Mucosa of stomach (tissue), 1 donor: ENCODE results near the gene CYP3A5.
"Not testable (repeated sequence)": the region's sequence is repeated elsewhere in the genome, so short reads cannot be mapped to it uniquely, and the experiment has no call there.

Source experiments
- H3K27me3 ChIP-seq: one replicate; pipeline ENCODE4 v1.7.0; 2013; ENCODE audit warnings: mild to moderate bottlenecking, low read length; ENCODE audit not compliant: control insufficient read depth, insufficient read depth
- H3K36me3 ChIP-seq: one replicate; pipeline ENCODE4 v1.7.0; 2013; ENCODE audit warnings: low read length; ENCODE audit not compliant: control insufficient read depth, insufficient read depth
- H3K4me1 ChIP-seq: one replicate; pipeline ENCODE4 v1.7.0; 2013; ENCODE audit warnings: mild to moderate bottlenecking, low read length; ENCODE audit not compliant: control insufficient read depth, insufficient read depth
- H3K4me3 ChIP-seq: one replicate; pipeline ENCODE4 v1.7.0; 2013; ENCODE audit warnings: low read length
- H3K9ac ChIP-seq: one replicate; pipeline ENCODE4 v1.7.0; 2013; ENCODE audit warnings: mild to moderate bottlenecking, low read length, moderate library complexity
- H3K9me3 ChIP-seq: one replicate; pipeline ENCODE4 v1.7.0; 2013; ENCODE audit warnings: mild to moderate bottlenecking, low read length, moderate library complexity; ENCODE audit not compliant: control insufficient read depth
- donor health status: Pancreatic carcinoma.

CYP3A5 gene

GRCh38 chr7:99653269-99653668, 26.5 kb downstream of the CYP3A5 start:
- H3K4me1 ChIP-seq, H3K9ac ChIP-seq, H3K36me3 ChIP-seq, H3K9me3 ChIP-seq, H3K4me3 ChIP-seq, H3K27me3 ChIP-seq: not testable (repeated sequence)

GRCh38 chr7:99652671-99653070, 27.1 kb downstream of the CYP3A5 start:
- H3K36me3 ChIP-seq = no peaks in the 10 kb centered on the region
- no peak overlapping the region for H3K9ac ChIP-seq
- no peaks in the 10 kb centered on the region for H3K27me3 ChIP-seq
- H3K4me1 ChIP-seq = no peaks in the 10 kb centered on the region
- H3K4me3 ChIP-seq = no peak overlapping the region
- no peaks in the 10 kb centered on the region for H3K9me3 ChIP-seq

- H3K36me3 ChIP-seq = no peaks in the 10 kb centered on the region
- no peaks in the 10 kb centered on the region for H3K9me3 ChIP-seq
- H3K4me3 ChIP-seq = no peak overlapping the region
- H3K9ac ChIP-seq = no peak overlapping the region
- no peaks in the 10 kb centered on the region for H3K4me1 ChIP-seq
- no peaks in the 10 kb centered on the region for H3K27me3 ChIP-seq
Measured at GRCh38 chr7:99651290-99651689, 28.5 kb downstream of the CYP3A5 start.

GRCh38 chr7:99648843-99649242, 31.0 kb downstream of the CYP3A5 start:
- Histone ChIP-seq H3K36me3 (no peaks in the 10 kb centered on the region), H3K27me3 (no peaks in the 10 kb centered on the region), H3K4me1 (no peaks in the 10 kb centered on the region), H3K9me3 (no peaks in the 10 kb centered on the region), H3K4me3 (no peak overlapping the region), H3K9ac (no peak overlapping the region)

- H3K36me3 ChIP-seq = no peaks in the 10 kb centered on the region
- no peaks in the 10 kb centered on the region for H3K4me1 ChIP-seq
- H3K4me3 ChIP-seq = no peak overlapping the region
- no peak overlapping the region for H3K9ac ChIP-seq
- H3K27me3 ChIP-seq = no peaks in the 10 kb centered on the region
- no peaks in the 10 kb centered on the region for H3K9me3 ChIP-seq
Measured at GRCh38 chr7:99645590-99645989, 34.2 kb downstream of the CYP3A5 start.

GRCh38 chr7:99644431-99644830, 35.4 kb downstream of the CYP3A5 start:
- no peaks in the 10 kb centered on the region for H3K4me1 ChIP-seq
- H3K27me3 ChIP-seq = no peaks in the 10 kb centered on the region
- no peaks in the 10 kb centered on the region for H3K36me3 ChIP-seq
- H3K9me3 ChIP-seq = no peaks in the 10 kb centered on the region
- no peak overlapping the region for H3K4me3 ChIP-seq
- no peak overlapping the region for H3K9ac ChIP-seq

GRCh38 chr7:99643464-99643863, 36.3 kb downstream of the CYP3A5 start:
- Histone ChIP-seq H3K9me3 (no peaks in the 10 kb centered on the region), H3K36me3 (no peaks in the 10 kb centered on the region), H3K4me3 (no peak overlapping the region), H3K9ac (no peak overlapping the region), H3K4me1 (no peaks in the 10 kb centered on the region), H3K27me3 (no peaks in the 10 kb centered on the region)

- Histone ChIP-seq H3K4me3 (no peak overlapping the region), H3K9ac (no peak overlapping the region), H3K36me3 (no peaks in the 10 kb centered on the region), H3K27me3 (no peaks in the 10 kb centered on the region), H3K9me3 (no peaks in the 10 kb centered on the region), H3K4me1 (no peaks in the 10 kb centered on the region)
Measured at GRCh38 chr7:99642027-99642426, 37.8 kb downstream of the CYP3A5 start.

GRCh38 chr7:99639267-99639666, 40.5 kb downstream of the CYP3A5 start:
- no peak overlapping the region for H3K9ac ChIP-seq
- H3K9me3 ChIP-seq = no peaks in the 10 kb centered on the region
- no peak overlapping the region for H3K4me3 ChIP-seq
- H3K27me3 ChIP-seq = no peaks in the 10 kb centered on the region
- H3K36me3 ChIP-seq = no peaks in the 10 kb centered on the region
- no peaks in the 10 kb centered on the region for H3K4me1 ChIP-seq

GRCh38 chr7:99638731-99639130, 41.1 kb downstream of the CYP3A5 start:
- Histone ChIP-seq H3K9ac (no peak overlapping the region), H3K9me3 (no peaks in the 10 kb centered on the region), H3K36me3 (no peaks in the 10 kb centered on the region), H3K4me1 (no peaks in the 10 kb centered on the region), H3K27me3 (no peaks in the 10 kb centered on the region), H3K4me3 (no peak overlapping the region)

- H3K4me3 ChIP-seq, H3K27me3 ChIP-seq, H3K36me3 ChIP-seq, H3K9ac ChIP-seq, H3K4me1 ChIP-seq, H3K9me3 ChIP-seq: not testable (repeated sequence)
Measured at GRCh38 chr7:99637414-99637813, 42.4 kb downstream of the CYP3A5 start.

- Histone ChIP-seq H3K9me3 (no peaks in the 10 kb centered on the region), H3K27me3 (no peaks in the 10 kb centered on the region), H3K4me3 (no peak overlapping the region), H3K4me1 (no peaks in the 10 kb centered on the region), H3K9ac (no peak overlapping the region), H3K36me3 (no peaks in the 10 kb centered on the region)
Measured at GRCh38 chr7:99631295-99632109, 48.3 kb downstream of the CYP3A5 start.

GRCh38 chr7:99629643-99630042, 50.2 kb downstream of the CYP3A5 start:
- Histone ChIP-seq H3K4me3 (no peak overlapping the region), H3K36me3 (peaks cover 4% of the 10 kb centered on the region), H3K9ac (no peak overlapping the region)

More at GRCh38 chr7:99629643-99630042, 50.2 kb downstream of the CYP3A5 start:
- H3K4me1 ChIP-seq = no peaks in the 10 kb centered on the region
- H3K27me3 ChIP-seq = no peaks in the 10 kb centered on the region
- H3K9me3 ChIP-seq = no peaks in the 10 kb centered on the region
